Measurements from ENCODE around the gene SEL1L.

GRCh38 chr14:81561084-81561775 lies 27.6 kb upstream of the SEL1L start:
- no peak for TF ChIP-seq POLR2A (IDR thresholded peaks at IDR 0.05)
- TF ChIP-seq CTCF (IDR thresholded peaks at IDR 0.05) = no peak
